SK-N-SH (cell line): ENCODE data around the gene UNK. TPM values are rescaled to one million over a fixed set of nuclear protein-coding genes. Genes with fewer than 3 reads are reported as not detected.

Source experiments
- CTCF ChIA-PET: fragments of 300-600, 350-600 bp; formaldehyde crosslinking; extraction: SDS; loops from one replicate; lab custom pipeline; 2021; lab: Yijun Ruan, JAX
- POLR2A ChIA-PET: fragments of 350-600 bp; sonication (Branson Sonifier 250); formaldehyde crosslinking; extraction: SDS; loops from one replicate; lab custom pipeline; 2020; ENCODE audit warnings: antibody characterized with exemption, inconsistent platforms; lab: Yijun Ruan, JAX
- DNase-seq: peaks from one replicate; pipeline ENCODE4 v3.0.0; 2012
- H2AFZ ChIP-seq: fragments of 200-600 bp; sonication (generic); 2 replicates; pipeline ENCODE4 v1.8.1; 2016; ENCODE audit warnings: antibody characterized with exemption, mild to moderate bottlenecking, low read depth
- H3F3A ChIP-seq: fragments of 200-600 bp; sonication (generic); replicated peaks from 2 replicates; pipeline ENCODE3; 2016; ENCODE audit warnings: antibody characterized with exemption, mild to moderate bottlenecking; ENCODE audit not compliant: insufficient read depth
- H3K27ac ChIP-seq, 2 experiments: fragments of 200-500 bp in 1 of 2; fragments of 200-600 bp in 1 of 2; sonication (Bioruptor generic) in 1 of 2; sonication (generic), shearing (Covaris generic) in 1 of 2; 2 replicates each; pipeline versions ENCODE4 v1.5.1 to v1.6.1; 2014 to 2016; ENCODE audit warnings: low read depth in 2 of 2, inconsistent platforms in 1 of 2, low read length in 1 of 2, mild to moderate bottlenecking in 1 of 2, mixed read lengths in 1 of 2
- H3K27me3 ChIP-seq: fragments of 200-600 bp; sonication (generic), shearing (Covaris generic); 2 replicates; pipeline ENCODE4 v1.6.1; 2016; ENCODE audit warnings: mixed run types; ENCODE audit not compliant: insufficient read depth
- H3K36me3 ChIP-seq, 2 experiments: fragments of 200-500 bp in 1 of 2; fragments of 200-600 bp in 1 of 2; sonication (Bioruptor generic) in 1 of 2; sonication (generic) in 1 of 2; replicated peaks in 1 of 2; 2 replicates each; pipeline versions ENCODE3 to v1.5.1; 2014 to 2016; ENCODE audit warnings: low read length in 1 of 2, mild to moderate bottlenecking in 1 of 2; ENCODE audit not compliant: insufficient read depth in 2 of 2, control insufficient read depth in 1 of 2
- H3K4me1 ChIP-seq, 2 experiments: fragments of 200-500 bp in 1 of 2; fragments of 200-600 bp in 1 of 2; sonication (Bioruptor generic) in 1 of 2; sonication (generic), shearing (Covaris generic) in 1 of 2; 2 replicates each; pipeline versions ENCODE4 v1.5.1 to v1.6.1; 2014 to 2016; ENCODE audit warnings: low read depth in 1 of 2, low read length in 1 of 2, mixed run types in 1 of 2; ENCODE audit not compliant: insufficient read depth in 2 of 2, control insufficient read depth in 1 of 2
- H3K4me2 ChIP-seq: fragments of 200-600 bp; sonication (generic), shearing (Covaris generic); 2 replicates; pipeline ENCODE4 v1.6.1; 2017; ENCODE audit warnings: mixed run types
- H3K4me3 ChIP-seq, 2 experiments: fragments of 200-500 bp in 1 of 2; fragments of 200-600 bp in 1 of 2; sonication (Bioruptor generic) in 1 of 2; sonication (generic), shearing (Covaris generic) in 1 of 2; 2 replicates each; pipeline versions ENCODE4 v1.5.1 to v1.8.1; 2014 to 2016; ENCODE audit warnings: low read depth in 2 of 2, inconsistent platforms in 1 of 2, low read length in 1 of 2, mild to moderate bottlenecking in 1 of 2, mixed read lengths in 1 of 2, moderate library complexity in 1 of 2
- H3K79me2 ChIP-seq: fragments of 200-600 bp; sonication (generic); 2 replicates; pipeline ENCODE4 v1.8.1; 2017; ENCODE audit warnings: mild to moderate bottlenecking; ENCODE audit not compliant: insufficient read depth
- H3K9ac ChIP-seq: fragments of 200-600 bp; sonication (generic); 2 replicates; pipeline ENCODE4 v1.6.1; 2017; ENCODE audit warnings: mixed run types
- H3K9me2 ChIP-seq: fragments of 200-600 bp; sonication (generic); 2 replicates; pipeline ENCODE4 v1.6.1; 2017; ENCODE audit warnings: mixed run types
- H3K9me3 ChIP-seq: fragments of 200-600 bp; sonication (generic); 2 replicates; pipeline ENCODE4 v1.6.1; 2017; ENCODE audit warnings: mixed run types, mild to moderate bottlenecking, moderate library complexity
- H4K20me1 ChIP-seq: fragments of 200-600 bp; sonication (generic); 2 replicates; pipeline ENCODE4 v1.6.1; 2017; ENCODE audit warnings: mild to moderate bottlenecking, mixed run types; ENCODE audit not compliant: insufficient read depth
- EZH2phosphoT487 ChIP-seq: fragments of 200-600 bp; sonication (generic); IDR thresholded peaks from 2 replicates; pipeline ENCODE4 v1.6.1; 2017; ENCODE audit warnings: low read depth, mixed run types, mild to moderate bottlenecking, antibody characterized with exemption, moderate library complexity, borderline replicate concordance
- MXI1 ChIP-seq: IDR thresholded peaks from 2 replicates; pipeline ENCODE4 v1.6.1; 2012; ENCODE audit warnings: mild to moderate bottlenecking, low read depth, low read length, improper control_type of control experiment
- POLR2AphosphoS5 ChIP-seq: IDR thresholded peaks from 2 replicates; pipeline ENCODE4 v1.6.1; 2012; ENCODE audit warnings: low read depth, low read length
- RAD21 ChIP-seq: IDR thresholded peaks from 2 replicates; pipeline ENCODE4 v1.6.1; 2012; ENCODE audit warnings: mild to moderate bottlenecking, low read length
- RXRA ChIP-seq: IDR thresholded peaks from 2 replicates; pipeline ENCODE4 v1.4.0; 2012; ENCODE audit warnings: low read depth, mild to moderate bottlenecking, borderline replicate concordance
- SMC3 ChIP-seq: IDR thresholded peaks from 2 replicates; pipeline ENCODE4 v1.6.1; 2012; ENCODE audit warnings: low read depth, low read length, improper control_type of control experiment
- TEAD4 ChIP-seq: IDR thresholded peaks from 2 replicates; pipeline ENCODE4 v1.4.0; 2012; ENCODE audit warnings: mild to moderate bottlenecking, borderline replicate concordance; ENCODE audit not compliant: insufficient read depth
- WGBS: methylation state at CpG from one replicate; pipeline ENCODE4 v1.1.6; 2017; ENCODE audit warnings: low lambda C conversion rate; 5-methylcytosine and 5-hydroxymethylcytosine counted together
- polyA plus RNA-seq, 3 experiments: library from polyadenylated mRNA; depleted of rRNA; stranded (reverse); fragments of >200 nt; gene quantifications; 2 replicates each; pipeline ENCODE4 v1.2.3, GENCODE V29; 2012
- TF ChIP-seq, protein P1 (sequence below): IDR thresholded peaks from 2 replicates; pipeline ENCODE4 v1.6.1; 2012; ENCODE audit warnings: mild to moderate bottlenecking, low read depth, low read length, moderate library complexity
- TF ChIP-seq, protein P2 (sequence below): IDR thresholded peaks from 2 replicates; pipeline ENCODE4 v1.4.0; 2012; ENCODE audit warnings: low read depth
- TF ChIP-seq, protein P3 (sequence below): IDR thresholded peaks from 2 replicates; pipeline ENCODE4 v1.4.0; 2012; ENCODE audit warnings: low read depth, borderline replicate concordance

Gene UNK
- polyA plus RNA-seq, 1 of the 3 experiments (the other 2 are of a cell fraction): 24.8 TPM

DNA sequence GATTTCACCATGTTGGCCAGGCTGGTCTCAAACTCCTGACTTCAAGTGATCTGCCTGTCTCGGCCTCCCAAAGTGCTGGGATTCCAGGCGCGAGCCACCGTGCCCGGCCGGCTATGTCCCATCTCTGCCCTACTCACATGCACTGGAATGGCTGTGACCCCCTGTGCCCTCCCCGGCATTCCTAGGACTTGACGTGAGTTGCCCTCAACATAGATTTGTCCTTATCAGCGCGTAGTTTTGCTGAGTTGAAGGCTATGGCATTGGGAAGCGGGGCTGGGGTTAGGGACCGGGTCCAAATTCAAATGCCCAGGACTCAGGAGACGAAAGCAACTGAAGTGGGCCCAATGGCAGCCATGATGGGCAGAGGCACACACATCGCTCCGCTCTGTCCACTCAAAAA, 53.8 kb downstream of the UNK start:
- CTCF ChIA-PET: interaction anchor here (16.1 to 16.5 kb wide), 2 partner anchors 5 to 6 kb away, joined by 326 read pairs; partner anchors contain the start of gene UNC13D
- H3K9me2 ChIP-seq: no peaks in the 10 kb centered on the region
- WGBS: 96% methylated on average over 15 of the region's 15 CpGs
- H3K4me2 ChIP-seq: no peak overlapping the region
- H3K9ac ChIP-seq: no peak overlapping the region
- H3K79me2 ChIP-seq: no peaks in the 10 kb centered on the region
- no peaks in the 10 kb centered on the region for H3K27me3 ChIP-seq
- POLR2A ChIA-PET: interaction anchor here (1.1 kb wide), 1 partner anchor 17 kb away, joined by 4 read pairs; the partner anchor contains the start of gene WBP2
- TF ChIP-seq, protein P1, sequence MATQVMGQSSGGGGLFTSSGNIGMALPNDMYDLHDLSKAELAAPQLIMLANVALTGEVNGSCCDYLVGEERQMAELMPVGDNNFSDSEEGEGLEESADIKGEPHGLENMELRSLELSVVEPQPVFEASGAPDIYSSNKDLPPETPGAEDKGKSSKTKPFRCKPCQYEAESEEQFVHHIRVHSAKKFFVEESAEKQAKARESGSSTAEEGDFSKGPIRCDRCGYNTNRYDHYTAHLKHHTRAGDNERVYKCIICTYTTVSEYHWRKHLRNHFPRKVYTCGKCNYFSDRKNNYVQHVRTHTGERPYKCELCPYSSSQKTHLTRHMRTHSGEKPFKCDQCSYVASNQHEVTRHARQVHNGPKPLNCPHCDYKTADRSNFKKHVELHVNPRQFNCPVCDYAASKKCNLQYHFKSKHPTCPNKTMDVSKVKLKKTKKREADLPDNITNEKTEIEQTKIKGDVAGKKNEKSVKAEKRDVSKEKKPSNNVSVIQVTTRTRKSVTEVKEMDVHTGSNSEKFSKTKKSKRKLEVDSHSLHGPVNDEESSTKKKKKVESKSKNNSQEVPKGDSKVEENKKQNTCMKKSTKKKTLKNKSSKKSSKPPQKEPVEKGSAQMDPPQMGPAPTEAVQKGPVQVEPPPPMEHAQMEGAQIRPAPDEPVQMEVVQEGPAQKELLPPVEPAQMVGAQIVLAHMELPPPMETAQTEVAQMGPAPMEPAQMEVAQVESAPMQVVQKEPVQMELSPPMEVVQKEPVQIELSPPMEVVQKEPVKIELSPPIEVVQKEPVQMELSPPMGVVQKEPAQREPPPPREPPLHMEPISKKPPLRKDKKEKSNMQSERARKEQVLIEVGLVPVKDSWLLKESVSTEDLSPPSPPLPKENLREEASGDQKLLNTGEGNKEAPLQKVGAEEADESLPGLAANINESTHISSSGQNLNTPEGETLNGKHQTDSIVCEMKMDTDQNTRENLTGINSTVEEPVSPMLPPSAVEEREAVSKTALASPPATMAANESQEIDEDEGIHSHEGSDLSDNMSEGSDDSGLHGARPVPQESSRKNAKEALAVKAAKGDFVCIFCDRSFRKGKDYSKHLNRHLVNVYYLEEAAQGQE: no peak
- TF ChIP-seq RXRA (no peak), POLR2AphosphoS5 (no peak), RAD21 (no peak), TEAD4 (no peak), MXI1 (no peak), EZH2phosphoT487 (no peak), SMC3 (no peak)
- TF ChIP-seq, protein P2, sequence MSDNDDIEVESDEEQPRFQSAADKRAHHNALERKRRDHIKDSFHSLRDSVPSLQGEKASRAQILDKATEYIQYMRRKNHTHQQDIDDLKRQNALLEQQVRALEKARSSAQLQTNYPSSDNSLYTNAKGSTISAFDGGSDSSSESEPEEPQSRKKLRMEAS: no peak
- TF ChIP-seq, protein P3, sequence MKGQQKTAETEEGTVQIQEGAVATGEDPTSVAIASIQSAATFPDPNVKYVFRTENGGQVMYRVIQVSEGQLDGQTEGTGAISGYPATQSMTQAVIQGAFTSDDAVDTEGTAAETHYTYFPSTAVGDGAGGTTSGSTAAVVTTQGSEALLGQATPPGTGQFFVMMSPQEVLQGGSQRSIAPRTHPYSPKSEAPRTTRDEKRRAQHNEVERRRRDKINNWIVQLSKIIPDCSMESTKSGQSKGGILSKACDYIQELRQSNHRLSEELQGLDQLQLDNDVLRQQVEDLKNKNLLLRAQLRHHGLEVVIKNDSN: no peak
- TF ChIP-seq, all 33 proteins: peak for 0
- no peaks in the 10 kb centered on the region for H3K36me3 ChIP-seq
- no peak overlapping the region for H2AFZ ChIP-seq
- H3K4me1 ChIP-seq: peaks cover 0 to 8% of the 10 kb centered on the region in 2 experiments; a peak in 1 of 4 replicates
- no peaks in the 10 kb centered on the region for H3F3A ChIP-seq
- DNase-seq: no peak
- H3K27ac ChIP-seq: no peak overlapping the region
- H3K9me3 ChIP-seq: no peaks in the 10 kb centered on the region
- no peaks in the 10 kb centered on the region for H4K20me1 ChIP-seq
- H3K4me3 ChIP-seq: no peak overlapping the region
